K562 (cell line): ENCODE data around the gene ARHGAP22. TPM values are rescaled to one million over a fixed set of nuclear protein-coding genes. Genes with fewer than 3 reads are reported as not detected.

Source experiments
- ATAC-seq: fragments of 200-7000 bp; cut with Tn5 transposase; 3 replicates; pipeline ENCODE4 v1.9.1; 2020; ENCODE audit warnings: moderate library complexity
- BruUV-seq: library from RNA; stranded (reverse); fragments of 400-500 nt; replicated peaks from 2 replicates; lab custom pipeline; 2021; lab: Mats Ljungman, UMichigan
- CTCF ChIA-PET: fragments of 300-600 bp; formaldehyde crosslinking; extraction: SDS; loops from one replicate; lab custom pipeline; 2021; ENCODE audit warnings: low intra/inter-chr PET ratio; lab: Yijun Ruan, JAX
- POLR2A ChIA-PET: fragments of 300-600, 350-650 bp; sonication (Branson Sonifier 250); formaldehyde crosslinking; extraction: SDS; loops from one replicate; lab custom pipeline; 2021; ENCODE audit warnings: antibody characterized with exemption, inconsistent platforms; lab: Yijun Ruan, JAX
- DNase-seq, 4 experiments: peaks; one replicate each; pipeline versions ENCODE4 v3.0.0 to v3.0.0-alpha.2; 2011 to 2018; ENCODE audit warnings: low spot score in 3 of 4, mixed read lengths in 3 of 4; ENCODE audit errors: extremely low read depth in 1 of 4
- FAIRE-seq: peaks from 2 replicates; lab custom pipeline; 2011; peaks lifted over from hg19 to GRCh38; lab: Jason Lieb, UNC
- H2AFZ ChIP-seq: 2 replicates; pipeline ENCODE4 v1.6.0; 2011; ENCODE audit warnings: low read depth, low read length, control low read depth, inconsistent platforms
- H3K27ac ChIP-seq: fragments of 200-600 bp; 3 replicates; pipeline ENCODE4 v1.8.0; 2011; ENCODE audit warnings: low read depth, mild to moderate bottlenecking, control low read depth, inconsistent platforms, low read length, moderate library complexity, mixed read lengths; ENCODE audit errors: extremely low read depth
- H3K27me3 ChIP-seq, 2 experiments: fragments of 300-600 bp in 1 of 2; 2 replicates in 1 of 2; 3 replicates in 1 of 2; pipeline versions ENCODE4 v1.6.0 to v1.8.0; 2011; ENCODE audit warnings: inconsistent platforms in 2 of 2, low read length in 2 of 2, mild to moderate bottlenecking in 1 of 2, mixed read lengths in 1 of 2, moderate library complexity in 1 of 2; ENCODE audit not compliant: control insufficient read depth in 2 of 2, insufficient read depth in 2 of 2
- H3K36me3 ChIP-seq: fragments of 300-600 bp; 3 replicates; pipeline ENCODE4 v1.8.0; 2011; ENCODE audit warnings: mild to moderate bottlenecking, low read length, inconsistent platforms; ENCODE audit not compliant: control insufficient read depth, insufficient read depth
- H3K4me1 ChIP-seq, 2 experiments: fragments of 200-600 bp in 1 of 2; replicated peaks in 1 of 2; 2 replicates in 1 of 2; 3 replicates in 1 of 2; pipeline versions ENCODE4 v1.5.1 to v1.8.0; 2011; ENCODE audit warnings: inconsistent platforms in 2 of 2, low read length in 2 of 2, mild to moderate bottlenecking in 1 of 2, mixed read lengths in 1 of 2, moderate library complexity in 1 of 2; ENCODE audit not compliant: control insufficient read depth in 2 of 2, insufficient read depth in 2 of 2
- H3K4me2 ChIP-seq: 2 replicates; pipeline ENCODE4 v1.6.1; 2011; ENCODE audit warnings: low read length, control low read depth, inconsistent platforms, mixed read lengths; ENCODE audit not compliant: insufficient read depth
- H3K4me3 ChIP-seq: fragments of 200-600 bp; sonication (generic), shearing (Covaris generic); 2 replicates; pipeline ENCODE4 v1.5.1; 2016; ENCODE audit warnings: control low read depth, inconsistent platforms
- H3K79me2 ChIP-seq: fragments of 200-600 bp; 3 replicates; pipeline ENCODE4 v1.8.0; 2011; ENCODE audit warnings: low read length, inconsistent platforms; ENCODE audit not compliant: control insufficient read depth, insufficient read depth
- H3K9ac ChIP-seq, 2 experiments: 2 replicates each; pipeline versions ENCODE4 v1.6.0 to v1.6.1; 2011; ENCODE audit warnings: low read depth in 2 of 2, low read length in 2 of 2, control low read depth in 1 of 2, inconsistent platforms in 1 of 2, mild to moderate bottlenecking in 1 of 2, mixed read lengths in 1 of 2; ENCODE audit not compliant: insufficient read depth in 1 of 2
- H3K9me1 ChIP-seq: one replicate; pipeline ENCODE4 v1.6.0; 2011; ENCODE audit warnings: inconsistent platforms, mild to moderate bottlenecking, low read length, moderate library complexity; ENCODE audit not compliant: control insufficient read depth, insufficient read depth
- H3K9me3 ChIP-seq: replicated peaks from 2 replicates; pipeline ENCODE4 v1.5.1; 2011; ENCODE audit warnings: low read depth, low read length, inconsistent platforms; ENCODE audit not compliant: control insufficient read depth, insufficient read depth
- H4K20me1 ChIP-seq: replicated peaks from 2 replicates; pipeline ENCODE4 v1.6.1; 2011; ENCODE audit warnings: low read length, inconsistent platforms, mixed read lengths; ENCODE audit not compliant: control insufficient read depth, insufficient read depth
- NCOR1 ChIP-seq: fragments of 450-650 bp; IDR thresholded peaks from 2 replicates; pipeline ENCODE4 v1.6.1; 2016; ENCODE audit warnings: mild to moderate bottlenecking, moderate library complexity
- ZNF778 ChIP-seq: fragments of 450-650 bp; formaldehyde crosslinking; IDR thresholded peaks from 2 replicates; pipeline ENCODE4 v1.4.0; 2020; ENCODE audit warnings: mild to moderate bottlenecking, moderate library complexity
- WGBS: fragments of 100-300 bp; shearing (Covaris generic); methylation state at CpG from one replicate; pipeline ENCODE4 v1.1.6; 2016; ENCODE audit warnings: low coverage, mixed read lengths; ENCODE audit not compliant: insufficient coverage; ENCODE audit errors: missing lambda C conversion rate; 5-methylcytosine and 5-hydroxymethylcytosine counted together
- in situ Hi-C: fragments of 300-500 bp; cut with MboI; formaldehyde crosslinking; loops from 4 replicates; pipeline ENCODE4 v1.15.0; 2018; ENCODE audit warnings: inconsistent platforms, mixed read lengths
- intact Hi-C: fragments of 100-400 bp; cut with micrococcal nuclease; formaldehyde crosslinking; loops from 2 replicates; pipeline ENCODE4 v1.14.2; 2022
- polyA plus RNA-seq, 8 experiments: library from polyadenylated mRNA; depleted of rRNA in 4 of 8; stranded (reverse) in 5 of 8; unstranded in 3 of 8; fragments of >200 nt; fragmentation: Nextera tagmentation in 2 of 8; fragmentation: Illumina TruSeq in 1 of 8; extraction: Ambion mirVana in 2 of 8; extraction: Trizol in 1 of 8; gene quantifications; 2 replicates each; pipeline versions ENCODE4 v1.2.1 to v1.2.3, GENCODE V29; 2011 to 2014; ENCODE audit warnings: inconsistent platforms in 1 of 8, missing spikeins in 1 of 8
- total RNA-seq, 7 experiments: library from RNA; depleted of rRNA in 6 of 7; stranded (reverse); fragments of >200 nt in 6 of 7; fragmentation: Illumina TruSeq in 2 of 7; extraction: Trizol in 2 of 7; gene quantifications; 2 replicates each; pipeline versions ENCODE4 v1.2.1 to v1.2.3, GENCODE V29; 2011 to 2021; ENCODE audit warnings: low replicate concordance in 1 of 7
- TF ChIP-seq, protein P1 (sequence below): fragments of 250-450 bp; sonication (Bioruptor Pico); IDR thresholded peaks from 2 replicates; pipeline ENCODE4 v1.8.0; 2022; ENCODE audit warnings: inconsistent platforms, mild to moderate bottlenecking, moderate library complexity, borderline replicate concordance
- TF ChIP-seq, protein P2 (sequence below): IDR thresholded peaks from 2 replicates; pipeline ENCODE4 v1.6.1; 2012; ENCODE audit warnings: low read depth, low read length, improper control_type of control experiment, borderline replicate concordance

The ARHGAP22 gene
- total and polyA plus RNA-seq, 9 of the 15 experiments (the other 6 are each of a cell fraction or from before 2014, with no cell fraction given), result 1.3 to 28.1 (median 12.7) TPM

DNA sequence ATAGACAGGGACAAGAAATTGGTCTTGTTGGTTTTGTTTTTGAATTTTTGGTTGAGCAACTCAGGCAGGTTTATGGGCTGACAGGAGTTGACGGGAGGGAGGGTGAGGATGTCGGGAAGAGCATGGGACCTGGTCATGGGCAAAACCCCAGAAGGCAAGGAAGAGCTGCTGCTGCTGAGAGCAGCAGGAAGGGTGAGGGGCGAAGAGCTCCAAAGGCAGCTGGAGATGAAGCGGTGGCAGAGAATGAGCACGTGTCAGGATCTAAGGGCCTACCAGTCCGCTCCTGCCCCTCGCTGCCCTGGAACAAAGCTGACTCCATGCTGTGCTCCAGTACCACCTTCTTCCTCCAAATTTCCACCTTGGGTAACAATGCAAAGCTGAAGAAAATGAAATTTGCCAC is 84.3 kb downstream of the ARHGAP22 start:
- in situ Hi-C loops, result no loop called here
- WGBS, result 85% methylated on average over 7 of the region's 7 CpGs

More for the DNA sequence above, 84.3 kb downstream of the ARHGAP22 start:
- ChIA-PET POLR2A (interaction anchor here (0.9 to 1.2 kb wide), 2 partner anchors 14 to 18 kb away, joined by 3 read pairs; no protein-coding TSS in a partner anchor), CTCF (no interaction called here)
- H3K27me3 ChIP-seq, result no peaks in the 10 kb centered on the region
- H3K9me3 ChIP-seq, result no peaks in the 10 kb centered on the region
- peaks cover 11 to 53% of the 10 kb centered on the region in 2 experiments; a peak in 3 of 5 replicates for H3K4me1 ChIP-seq
- H4K20me1 ChIP-seq, result no peaks in the 10 kb centered on the region
- intact Hi-C loops, result no loop called here
- H3K79me2 ChIP-seq, result peaks cover 81% of the 10 kb centered on the region
- no TSS peak for BruUV-seq
- TF ChIP-seq NCOR1 (no peak), ZNF778 (CRISPR knock-in tag) (no peak)
- TF ChIP-seq, protein P1, sequence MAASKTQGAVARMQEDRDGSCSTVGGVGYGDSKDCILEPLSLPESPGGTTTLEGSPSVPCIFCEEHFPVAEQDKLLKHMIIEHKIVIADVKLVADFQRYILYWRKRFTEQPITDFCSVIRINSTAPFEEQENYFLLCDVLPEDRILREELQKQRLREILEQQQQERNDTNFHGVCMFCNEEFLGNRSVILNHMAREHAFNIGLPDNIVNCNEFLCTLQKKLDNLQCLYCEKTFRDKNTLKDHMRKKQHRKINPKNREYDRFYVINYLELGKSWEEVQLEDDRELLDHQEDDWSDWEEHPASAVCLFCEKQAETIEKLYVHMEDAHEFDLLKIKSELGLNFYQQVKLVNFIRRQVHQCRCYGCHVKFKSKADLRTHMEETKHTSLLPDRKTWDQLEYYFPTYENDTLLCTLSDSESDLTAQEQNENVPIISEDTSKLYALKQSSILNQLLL (CRISPR knock-in tag), result no peak
- TF ChIP-seq, protein P2, sequence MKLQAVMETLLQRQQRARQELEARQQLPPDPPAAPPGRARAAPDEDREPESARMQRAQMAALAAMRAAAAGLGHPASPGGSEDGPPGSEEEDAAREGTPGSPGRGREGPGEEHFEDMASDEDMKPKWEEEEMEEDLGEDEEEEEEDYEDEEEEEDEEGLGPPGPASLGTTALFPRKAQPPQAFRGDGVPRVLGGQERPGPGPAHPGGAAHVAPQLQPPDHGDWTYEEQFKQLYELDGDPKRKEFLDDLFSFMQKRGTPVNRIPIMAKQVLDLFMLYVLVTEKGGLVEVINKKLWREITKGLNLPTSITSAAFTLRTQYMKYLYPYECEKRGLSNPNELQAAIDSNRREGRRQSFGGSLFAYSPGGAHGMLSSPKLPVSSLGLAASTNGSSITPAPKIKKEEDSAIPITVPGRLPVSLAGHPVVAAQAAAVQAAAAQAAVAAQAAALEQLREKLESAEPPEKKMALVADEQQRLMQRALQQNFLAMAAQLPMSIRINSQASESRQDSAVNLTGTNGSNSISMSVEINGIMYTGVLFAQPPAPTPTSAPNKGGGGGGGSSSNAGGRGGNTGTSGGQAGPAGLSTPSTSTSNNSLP, result no peak
- H3K9ac ChIP-seq, result peak overlapping the region in 1 of 2 experiments; percentile 61; a peak in 1 of 4 replicates
- H3K4me2 ChIP-seq, result no peak overlapping the region
- H3K9me1 ChIP-seq, result no peaks in the 10 kb centered on the region
- ATAC-seq (no peak), DNase-seq (no peak), FAIRE-seq (no peak)
- H3K4me3 ChIP-seq, result no peak overlapping the region
- H3K27ac ChIP-seq, result no peak overlapping the region
- no peak overlapping the region for H2AFZ ChIP-seq
- peaks cover 9% of the 10 kb centered on the region; the same call in 1 of the 3 replicates for H3K36me3 ChIP-seq
